IgD-negative memory B cell (primary cell): Measurements from ENCODE around the gene LGR6. TPM values are rescaled to one million over a fixed set of nuclear protein-coding genes. Genes with fewer than 3 reads are reported as not detected.
"Not testable (repeated sequence)": the region's sequence is repeated elsewhere in the genome, so short reads cannot be mapped to it uniquely, and the experiment has no call there.

Experiments used
- H3K27ac Mint-ChIP-seq, 3 donors: one replicate each; pipeline ENCODE4 v1.8.0; 2020 to 2022; ENCODE audit warnings: mild to moderate bottlenecking in 3 of 3, mixed read lengths in 3 of 3, moderate library complexity in 1 of 3
- H3K27me3 Mint-ChIP-seq: one replicate; pipeline ENCODE4 v1.8.0; 2021; ENCODE audit warnings: mixed read lengths
- H3K36me3 Mint-ChIP-seq: one replicate; pipeline ENCODE4 v1.8.0; 2020; ENCODE audit warnings: mild to moderate bottlenecking, mixed read lengths
- H3K4me1 Mint-ChIP-seq, 3 donors: one replicate each; pipeline ENCODE4 v1.8.0; 2020 to 2022; ENCODE audit warnings: mixed read lengths in 3 of 3, mild to moderate bottlenecking in 1 of 3
- H3K4me3 Mint-ChIP-seq, 4 donors: one replicate each; pipeline ENCODE4 v1.8.0; 2020 to 2022; ENCODE audit warnings: mild to moderate bottlenecking in 4 of 4, mixed read lengths in 4 of 4, moderate library complexity in 3 of 4
- H3K9me3 Mint-ChIP-seq, 3 donors: one replicate each; pipeline ENCODE4 v1.8.0; 2020 to 2021; ENCODE audit warnings: mixed read lengths in 3 of 3, mild to moderate bottlenecking in 1 of 3
- polyA plus RNA-seq: library from polyadenylated mRNA; unstranded; fragments of 300-500 nt; fragmentation: Illumina TruSeq; gene quantifications from one replicate; pipeline ENCODE4 v1.2.3, GENCODE V29; 2021

The LGR6 gene
- not detected for polyA plus RNA-seq

GRCh38 chr1:202193614-202194327, at the start of gene LGR6:
LGR6 (plus strand) TSS chr1:202193799; CDS start chr1:202193990, 191 bp downstream.
- H3K4me3 Mint-ChIP-seq: peak within 1 kb of the TSS in 2 of 4 donors; percentile 33 to 90
- H3K27me3 Mint-ChIP-seq: peaks cover 30% of the 10 kb centered on the region
- no peak within 1 kb of the TSS for H3K27ac Mint-ChIP-seq
- peaks cover 0 to 6% (median 4%) of the 10 kb centered on the region in 3 donors for H3K4me1 Mint-ChIP-seq
- no peaks in the 10 kb centered on the region for H3K9me3 Mint-ChIP-seq
- no peaks in the 10 kb centered on the region for H3K36me3 Mint-ChIP-seq

- H3K27me3 Mint-ChIP-seq: peaks cover 2% of the 10 kb centered on the region
- peak within 1 kb of the TSS; percentile 67 to 95 (median 94) for H3K27ac Mint-ChIP-seq
- H3K4me3 Mint-ChIP-seq: peak within 1 kb of the TSS; percentile 91 to 99 (median 94)
- peaks cover 22 to 31% (median 23%) of the 10 kb centered on the region in 3 donors for H3K4me1 Mint-ChIP-seq
- H3K9me3 Mint-ChIP-seq: no peaks in the 10 kb centered on the region
- H3K36me3 Mint-ChIP-seq: peaks cover 3% of the 10 kb centered on the region
These were observed 49.1 kb upstream of the LGR6 start, which contains the start of gene ARL8A for GRCh38 chr1:202144402-202145067. ARL8A (minus strand) TSS chr1:202144737; CDS start chr1:202144572, 165 bp downstream.

- Mint-ChIP-seq H3K9me3 (no peaks in the 10 kb centered on the region), H3K27me3 (peaks cover 2% of the 10 kb centered on the region), H3K4me1 (peaks cover 22 to 31% (median 23%) of the 10 kb centered on the region in 3 donors), H3K27ac (peak overlapping the region; percentile 67 to 80 (median 79)), H3K36me3 (peaks cover 3% of the 10 kb centered on the region), H3K4me3 (peak overlapping the region; percentile 84 to 98 (median 94))
These were observed 48.4 kb upstream of the LGR6 start for GRCh38 chr1:202145068-202145743.

GRCh38 chr1:202145744-202146140, 47.9 kb upstream of the LGR6 start:
- Mint-ChIP-seq H3K4me1 (peaks cover 21 to 29% (median 23%) of the 10 kb centered on the region in 3 donors), H3K4me3 (peak overlapping the region; percentile 84 to 98 (median 94)), H3K27ac (peak overlapping the region in 2 of 3 donors; percentile 67 to 79)
- not testable (repeated sequence) for H3K27me3 Mint-ChIP-seq, H3K9me3 Mint-ChIP-seq, H3K36me3 Mint-ChIP-seq

DNA sequence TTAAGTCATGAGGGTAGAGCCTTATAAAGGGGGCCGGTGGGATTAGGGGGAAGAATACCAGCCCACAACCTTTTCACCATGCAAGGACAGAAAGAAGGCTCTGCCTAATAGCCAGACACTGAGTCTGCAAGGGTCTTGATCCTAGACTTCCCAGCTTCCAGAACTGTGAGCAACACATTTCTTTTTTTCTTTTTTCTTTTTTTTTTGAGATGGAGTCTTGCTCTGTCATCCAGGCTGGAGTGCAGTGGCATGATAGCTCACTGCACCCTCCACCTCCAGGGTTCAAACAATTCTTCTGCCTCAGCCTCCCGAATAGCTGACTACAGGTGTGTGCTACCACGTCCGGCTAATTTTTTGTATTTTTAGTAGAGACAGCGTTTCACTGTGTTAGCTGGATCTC, 47.3 kb upstream of the LGR6 start:
- peak overlapping the region in 3 of 4 donors; percentile 12 to 91 (median 55) for H3K4me3 Mint-ChIP-seq
- H3K36me3 Mint-ChIP-seq: no peaks in the 10 kb centered on the region
- no peaks in the 10 kb centered on the region for H3K9me3 Mint-ChIP-seq
- H3K27ac Mint-ChIP-seq: peak overlapping the region in 1 of 3 donors; percentile 43
- H3K4me1 Mint-ChIP-seq: peaks cover 17 to 26% (median 23%) of the 10 kb centered on the region in 3 donors
- peaks cover 2% of the 10 kb centered on the region for H3K27me3 Mint-ChIP-seq

DNA sequence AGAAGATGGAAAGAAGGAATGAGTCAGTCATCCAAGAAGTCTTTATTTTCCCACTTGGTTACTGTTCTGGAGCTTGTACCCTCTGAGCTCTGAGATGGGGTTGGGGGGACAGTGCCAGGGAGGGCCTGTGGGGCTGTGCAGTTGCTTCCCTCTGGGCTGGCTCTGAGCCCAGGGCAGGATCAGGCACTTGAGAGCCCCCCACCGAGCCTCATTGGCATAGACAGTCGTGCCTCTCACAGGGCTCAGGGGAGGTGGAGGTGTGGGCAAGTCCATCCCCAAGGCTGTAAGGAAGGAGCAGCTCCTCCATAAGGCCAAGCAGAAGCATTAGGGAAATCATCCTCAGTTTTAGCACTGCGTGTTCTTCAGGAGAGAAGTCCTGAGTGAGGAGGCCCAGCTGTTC, 46.6 kb upstream of the LGR6 start:
- Mint-ChIP-seq H3K4me1 (peaks cover 17 to 22% (median 21%) of the 10 kb centered on the region in 3 donors), H3K27ac (peak overlapping the region in 2 of 3 donors; percentile 43 to 96), H3K9me3 (no peaks in the 10 kb centered on the region), H3K36me3 (no peaks in the 10 kb centered on the region), H3K27me3 (peaks cover 2% of the 10 kb centered on the region), H3K4me3 (peak overlapping the region in 1 of 4 donors; percentile 91)

DNA sequence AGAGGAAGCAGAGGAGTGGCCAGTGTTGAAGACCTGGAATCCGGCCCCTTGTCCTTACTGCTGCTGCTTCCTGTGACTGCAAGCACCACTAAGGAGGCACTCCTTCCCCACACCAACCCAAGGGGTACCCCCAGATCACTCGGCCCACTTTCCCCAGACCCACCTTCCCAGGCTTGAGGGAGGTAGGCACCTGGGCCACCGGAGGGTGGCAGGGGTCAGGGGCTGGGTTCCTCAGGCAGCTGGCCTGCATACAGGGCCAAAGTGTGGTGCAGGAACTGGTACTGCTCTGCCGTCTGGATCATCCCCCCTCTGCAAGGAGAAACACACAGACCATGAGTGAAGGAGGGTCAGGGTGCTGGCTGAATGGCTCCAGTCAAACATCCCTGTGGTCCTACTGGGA, 45.2 kb upstream of the LGR6 start:
- peak overlapping the region in 1 of 4 donors; percentile 81 for H3K4me3 Mint-ChIP-seq
- H3K27ac Mint-ChIP-seq: no peak overlapping the region
- peaks cover 2% of the 10 kb centered on the region for H3K36me3 Mint-ChIP-seq
- peaks cover 10 to 15% (median 12%) of the 10 kb centered on the region in 3 donors for H3K4me1 Mint-ChIP-seq
- no peaks in the 10 kb centered on the region for H3K27me3 Mint-ChIP-seq
- no peaks in the 10 kb centered on the region for H3K9me3 Mint-ChIP-seq

GRCh38 chr1:202149566-202149965, 44.0 kb upstream of the LGR6 start:
- Mint-ChIP-seq H3K4me3 (no peak overlapping the region), H3K36me3 (peaks cover 4% of the 10 kb centered on the region), H3K9me3 (no peaks in the 10 kb centered on the region), H3K4me1 (peaks cover 9 to 13% (median 10%) of the 10 kb centered on the region in 3 donors), H3K27ac (no peak overlapping the region), H3K27me3 (no peaks in the 10 kb centered on the region)

GRCh38 chr1:202150187-202150586, 43.4 kb upstream of the LGR6 start:
- no peaks in the 10 kb centered on the region for H3K9me3 Mint-ChIP-seq
- H3K27me3 Mint-ChIP-seq: no peaks in the 10 kb centered on the region
- H3K36me3 Mint-ChIP-seq: peaks cover 4% of the 10 kb centered on the region

GRCh38 chr1:202150602-202151001, 43.0 kb upstream of the LGR6 start:
- H3K36me3 Mint-ChIP-seq: peaks cover 4% of the 10 kb centered on the region
- no peak overlapping the region for H3K27ac Mint-ChIP-seq

More at GRCh38 chr1:202150187-202150586, 43.4 kb upstream of the LGR6 start:
- Mint-ChIP-seq H3K4me3 (peak overlapping the region in 1 of 4 donors; percentile 50), H3K27ac (no peak overlapping the region), H3K4me1 (peaks cover 10 to 15% (median 10%) of the 10 kb centered on the region in 3 donors)

GRCh38 chr1:202151045-202151444, 42.6 kb upstream of the LGR6 start:
- Mint-ChIP-seq H3K9me3 (no peaks in the 10 kb centered on the region), H3K27me3 (no peaks in the 10 kb centered on the region), H3K4me3 (no peak overlapping the region), H3K27ac (peak overlapping the region in 1 of 3 donors; percentile 73), H3K36me3 (peaks cover 4% of the 10 kb centered on the region), H3K4me1 (peaks cover 8 to 15% (median 11%) of the 10 kb centered on the region in 3 donors)

More at GRCh38 chr1:202150602-202151001, 43.0 kb upstream of the LGR6 start:
- Mint-ChIP-seq H3K27me3 (no peaks in the 10 kb centered on the region), H3K9me3 (no peaks in the 10 kb centered on the region), H3K4me1 (peaks cover 6 to 11% (median 8%) of the 10 kb centered on the region in 3 donors), H3K4me3 (no peak overlapping the region)

GRCh38 chr1:202152399-202152798, 41.2 kb upstream of the LGR6 start:
- Mint-ChIP-seq H3K4me3 (no peak overlapping the region), H3K4me1 (peaks cover 6 to 14% (median 14%) of the 10 kb centered on the region in 3 donors), H3K27me3 (no peaks in the 10 kb centered on the region), H3K9me3 (no peaks in the 10 kb centered on the region), H3K36me3 (peaks cover 4% of the 10 kb centered on the region), H3K27ac (no peak overlapping the region)

DNA sequence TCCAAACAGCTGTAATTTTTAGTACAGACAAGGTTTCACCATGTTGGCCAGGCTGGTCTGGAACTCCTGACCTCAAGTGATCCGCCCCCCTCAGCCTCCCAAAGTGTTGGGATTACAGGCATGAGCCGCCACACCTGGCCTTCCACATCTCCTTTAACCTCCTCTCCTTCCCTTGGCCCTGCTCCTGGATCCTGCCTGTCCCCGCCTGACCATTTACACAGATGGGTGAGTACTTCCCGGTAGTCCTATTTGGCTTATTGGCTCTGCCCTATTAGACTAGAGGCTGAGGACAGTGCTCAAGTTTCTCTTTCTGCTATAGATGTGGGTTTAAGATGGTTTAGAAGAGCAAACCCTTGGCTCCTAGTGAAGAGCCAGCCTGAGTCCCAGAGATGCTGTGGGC, 40.3 kb upstream of the LGR6 start:
- Mint-ChIP-seq H3K27me3 (no peaks in the 10 kb centered on the region), H3K36me3 (peaks cover 4% of the 10 kb centered on the region), H3K4me3 (peak overlapping the region in 1 of 4 donors; percentile 40), H3K27ac (no peak overlapping the region), H3K4me1 (peaks cover 6 to 14% (median 11%) of the 10 kb centered on the region in 3 donors), H3K9me3 (no peaks in the 10 kb centered on the region)

GRCh38 chr1:202154148-202154765, 39.3 kb upstream of the LGR6 start:
- Mint-ChIP-seq H3K36me3 (peaks cover 4% of the 10 kb centered on the region), H3K27me3 (no peaks in the 10 kb centered on the region), H3K9me3 (no peaks in the 10 kb centered on the region), H3K4me3 (peak overlapping the region in 1 of 4 donors; percentile 27), H3K27ac (peak overlapping the region; percentile 18 to 43 (median 34)), H3K4me1 (peaks cover 14 to 21% (median 16%) of the 10 kb centered on the region in 3 donors)
